Activated T-cell treated with anti-CD3 and anti-CD28 coated beads, Interleukin-2, amount 50 U/mL, for 48 hours (primary cell): Measurements from ENCODE around the gene JADE1.

ENCODE experiments used
- DNase-seq, 2 experiments: peaks; one replicate each; pipeline ENCODE4 v3.0.0-alpha.2; 2020

The JADE1 gene

GRCh38 chr4:128846063-128846462 lies 36.6 kb downstream of the JADE1 start:
- DNase-seq, result no peak

GRCh38 chr4:128847082-128847724 lies 37.7 kb downstream of the JADE1 start:
- no peak for DNase-seq

GRCh38 chr4:128848461-128848860 lies 39.0 kb downstream of the JADE1 start:
- DNase-seq, result no peak

- no peak for DNase-seq
These were observed 40.8 kb downstream of the JADE1 start for GRCh38 chr4:128850252-128850651.

GRCh38 chr4:128853741-128854140 lies 44.2 kb downstream of the JADE1 start:
- no peak for DNase-seq

- DNase-seq, result no peak
These were observed 44.9 kb downstream of the JADE1 start for GRCh38 chr4:128854433-128854832.

- DNase-seq, result no peak
These were observed 46.1 kb downstream of the JADE1 start for GRCh38 chr4:128855621-128856020.

GRCh38 chr4:128856246-128856645 lies 46.7 kb downstream of the JADE1 start:
- DNase-seq, result no peak

GRCh38 chr4:128858879-128859671 lies 49.6 kb downstream of the JADE1 start:
- no peak for DNase-seq

- no peak for DNase-seq
These were observed 50.6 kb downstream of the JADE1 start for GRCh38 chr4:128859887-128860677.

GRCh38 chr4:128861856-128862518 lies 52.5 kb downstream of the JADE1 start:
- no peak for DNase-seq

GRCh38 chr4:128862608-128863311 lies 53.3 kb downstream of the JADE1 start:
- peak; percentile 38 to 49 for DNase-seq

- DNase-seq, result peak; percentile 74 to 80
These were observed 54.0 kb downstream of the JADE1 start for GRCh38 chr4:128863312-128864075.

GRCh38 chr4:128865132-128865531 lies 55.6 kb downstream of the JADE1 start:
- DNase-seq, result no peak

- DNase-seq, result no peak
These were observed 56.8 kb downstream of the JADE1 start for GRCh38 chr4:128866269-128866668.

GRCh38 chr4:128866691-128867090 lies 57.2 kb downstream of the JADE1 start:
- DNase-seq, result no peak

GRCh38 chr4:128868758-128869157 lies 59.3 kb downstream of the JADE1 start:
- DNase-seq, result no peak

GRCh38 chr4:128869776-128870509 lies 60.4 kb downstream of the JADE1 start:
- no peak for DNase-seq

GRCh38 chr4:128871948-128872347 lies 62.4 kb downstream of the JADE1 start:
- no peak for DNase-seq

GRCh38 chr4:128876200-128876599 lies 66.7 kb downstream of the JADE1 start:
- no peak for DNase-seq

- no peak for DNase-seq
These were observed 68.4 kb downstream of the JADE1 start for GRCh38 chr4:128877934-128878333.
